ENCODE data around the gene RBFOX1.

RBFOX1 gene

GRCh38 chr16:7524419-7524818, 191.8 kb downstream of the RBFOX1 start:
- no peak for DNase-seq (ENCODE audit: low read depth)

GRCh38 chr16:7526736-7527135, 194.1 kb downstream of the RBFOX1 start:
- DNase-seq (ENCODE audit: low read depth): no peak

- no peak for DNase-seq (ENCODE audit: low read depth)
Observed at GRCh38 chr16:7532534-7532933, 199.9 kb downstream of the RBFOX1 start.

GRCh38 chr16:7534749-7535148, 202.1 kb downstream of the RBFOX1 start:
- no peak for DNase-seq (ENCODE audit: low read depth)

GRCh38 chr16:7541026-7541425, 208.4 kb downstream of the RBFOX1 start:
- no peak for DNase-seq (ENCODE audit: low read depth)

- no peak for DNase-seq (ENCODE audit: low read depth)
Observed at GRCh38 chr16:7545251-7545650, 212.6 kb downstream of the RBFOX1 start.

- no peak for DNase-seq (ENCODE audit: low read depth)
Observed at GRCh38 chr16:7546948-7547347, 214.3 kb downstream of the RBFOX1 start.

- no peak for DNase-seq (ENCODE audit: low read depth)
Observed at GRCh38 chr16:7547736-7548135, 215.1 kb downstream of the RBFOX1 start.

- no peak for DNase-seq (ENCODE audit: low read depth)
Observed at GRCh38 chr16:7548796-7549318, 216.2 kb downstream of the RBFOX1 start.

GRCh38 chr16:7550096-7550495, 217.5 kb downstream of the RBFOX1 start:
- no peak for DNase-seq (ENCODE audit: low read depth)

GRCh38 chr16:7555459-7555858, 222.8 kb downstream of the RBFOX1 start:
- DNase-seq (ENCODE audit: low read depth): no peak

GRCh38 chr16:7561908-7562405, 229.3 kb downstream of the RBFOX1 start:
- DNase-seq (ENCODE audit: low read depth): no peak

- no peak for DNase-seq (ENCODE audit: low read depth)
Observed at GRCh38 chr16:7566360-7566759, 233.7 kb downstream of the RBFOX1 start.

GRCh38 chr16:7571366-7571765, 238.7 kb downstream of the RBFOX1 start:
- no peak for DNase-seq (ENCODE audit: low read depth)

- no peak for DNase-seq (ENCODE audit: low read depth)
Observed at GRCh38 chr16:7577588-7577987, 244.9 kb downstream of the RBFOX1 start.

GRCh38 chr16:7579454-7579853, 246.8 kb downstream of the RBFOX1 start:
- no peak for DNase-seq (ENCODE audit: low read depth)

- no peak for DNase-seq (ENCODE audit: low read depth)
Observed at GRCh38 chr16:7581175-7581574, 248.5 kb downstream of the RBFOX1 start.

- no peak for DNase-seq (ENCODE audit: low read depth)
Observed at GRCh38 chr16:7583396-7583795, 250.8 kb downstream of the RBFOX1 start.

- no peak for DNase-seq (ENCODE audit: low read depth)
Observed at GRCh38 chr16:7584561-7584960, 251.9 kb downstream of the RBFOX1 start.

GRCh38 chr16:7585705-7586104, 253.1 kb downstream of the RBFOX1 start:
- DNase-seq (ENCODE audit: low read depth): no peak

- DNase-seq (ENCODE audit: low read depth): no peak
Observed at GRCh38 chr16:7590934-7591333, 258.3 kb downstream of the RBFOX1 start.

GRCh38 chr16:7596308-7596707, 263.7 kb downstream of the RBFOX1 start:
- DNase-seq (ENCODE audit: low read depth): no peak

- DNase-seq (ENCODE audit: low read depth): no peak
Observed at GRCh38 chr16:7597677-7598076, 265.0 kb downstream of the RBFOX1 start.

GRCh38 chr16:7601100-7601499, 268.5 kb downstream of the RBFOX1 start:
- DNase-seq (ENCODE audit: low read depth): no peak

All from iris pigment epithelial cell (primary cell).